Myocyte (in vitro differentiated cells): ENCODE measurements around the gene PTPN14. TPM values are rescaled to one million over a fixed set of nuclear protein-coding genes. Genes with fewer than 3 reads are reported as not detected.

ENCODE experiments used
- DNase-seq: peaks from one replicate; pipeline ENCODE4 v3.0.0-alpha.2; 2012; ENCODE audit warnings: low read depth
- total RNA-seq: library from RNA; depleted of rRNA; stranded (reverse); fragments of >200 nt; gene quantifications from 2 replicates; pipeline ENCODE4 v1.2.3, GENCODE V29; 2014

Gene PTPN14
- total RNA-seq, 1 donor from 2014 or later, result 17.8 TPM

DNA sequence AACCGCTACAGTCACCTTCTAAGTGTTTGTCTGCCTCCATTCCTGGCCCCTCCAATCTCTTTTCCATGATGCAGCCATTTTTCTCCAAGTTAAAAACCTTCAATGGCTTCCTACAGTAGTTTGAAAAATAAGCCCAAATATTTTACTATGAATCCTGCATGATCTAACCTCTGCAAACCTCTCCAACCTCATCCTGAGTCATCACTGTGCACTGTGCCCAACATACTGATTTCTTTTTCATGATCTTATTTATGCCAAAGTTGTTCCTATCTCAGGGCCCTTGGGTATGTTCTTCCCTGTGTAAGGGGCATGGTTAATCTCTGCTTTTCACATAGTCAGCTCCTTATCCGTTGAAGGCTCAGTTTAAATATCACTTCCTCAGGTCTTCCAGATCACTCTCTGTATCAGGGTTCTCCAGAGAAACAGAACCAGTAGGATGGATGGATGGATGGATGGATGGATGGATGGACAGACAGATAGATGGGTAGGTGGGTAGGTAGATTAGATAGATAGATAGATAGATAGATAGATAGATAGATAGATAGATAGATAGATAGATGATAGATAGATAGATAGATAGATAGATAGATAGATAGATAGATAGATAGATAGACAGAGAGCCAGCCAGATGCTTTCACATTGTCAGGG, 18.1 kb upstream of the PTPN14 start:
- peak; percentile 20 for DNase-seq

DNA sequence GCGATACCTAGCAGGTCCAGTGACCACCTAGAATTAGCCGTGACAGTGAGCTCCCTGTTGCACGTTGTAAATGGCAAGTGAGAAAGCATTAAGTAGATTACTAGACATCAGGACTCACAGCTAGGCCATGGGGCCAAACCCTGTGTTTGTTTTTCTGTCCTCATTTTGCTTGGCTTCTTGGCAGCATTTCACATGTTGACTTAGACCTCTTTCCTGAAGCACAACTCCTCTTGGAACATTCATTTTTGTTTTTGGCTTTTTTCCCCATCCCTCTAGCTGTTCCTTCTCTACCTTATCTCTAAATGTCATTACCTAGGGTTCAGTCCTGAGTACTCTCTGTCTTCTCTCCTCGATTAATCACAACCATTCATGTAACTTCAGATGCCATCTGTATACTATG, 16.9 kb upstream of the PTPN14 start:
- no peak for DNase-seq

DNA sequence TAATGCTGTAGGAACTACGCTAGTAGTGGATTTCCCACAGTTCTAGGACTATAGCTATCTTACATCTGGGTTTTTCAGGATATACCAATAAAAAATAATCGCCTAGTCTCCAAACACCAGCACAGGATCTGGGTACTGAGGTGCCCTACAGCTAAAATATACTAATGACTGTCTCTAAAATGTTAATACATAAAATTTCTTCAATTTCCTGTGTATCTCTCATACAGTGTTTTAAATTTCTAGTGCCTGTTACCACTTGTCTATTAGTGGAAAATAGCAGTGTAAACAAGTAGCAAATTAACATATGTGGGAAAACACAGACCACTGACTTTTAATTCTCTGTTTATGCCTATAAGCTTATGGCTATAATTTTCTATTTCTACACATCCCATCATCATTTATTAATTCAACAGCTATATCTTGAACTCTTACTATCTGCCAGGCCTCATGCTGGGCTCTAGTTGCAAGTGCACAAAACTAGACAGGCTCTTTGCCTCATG, 16.1 kb upstream of the PTPN14 start:
- no peak for DNase-seq

DNA sequence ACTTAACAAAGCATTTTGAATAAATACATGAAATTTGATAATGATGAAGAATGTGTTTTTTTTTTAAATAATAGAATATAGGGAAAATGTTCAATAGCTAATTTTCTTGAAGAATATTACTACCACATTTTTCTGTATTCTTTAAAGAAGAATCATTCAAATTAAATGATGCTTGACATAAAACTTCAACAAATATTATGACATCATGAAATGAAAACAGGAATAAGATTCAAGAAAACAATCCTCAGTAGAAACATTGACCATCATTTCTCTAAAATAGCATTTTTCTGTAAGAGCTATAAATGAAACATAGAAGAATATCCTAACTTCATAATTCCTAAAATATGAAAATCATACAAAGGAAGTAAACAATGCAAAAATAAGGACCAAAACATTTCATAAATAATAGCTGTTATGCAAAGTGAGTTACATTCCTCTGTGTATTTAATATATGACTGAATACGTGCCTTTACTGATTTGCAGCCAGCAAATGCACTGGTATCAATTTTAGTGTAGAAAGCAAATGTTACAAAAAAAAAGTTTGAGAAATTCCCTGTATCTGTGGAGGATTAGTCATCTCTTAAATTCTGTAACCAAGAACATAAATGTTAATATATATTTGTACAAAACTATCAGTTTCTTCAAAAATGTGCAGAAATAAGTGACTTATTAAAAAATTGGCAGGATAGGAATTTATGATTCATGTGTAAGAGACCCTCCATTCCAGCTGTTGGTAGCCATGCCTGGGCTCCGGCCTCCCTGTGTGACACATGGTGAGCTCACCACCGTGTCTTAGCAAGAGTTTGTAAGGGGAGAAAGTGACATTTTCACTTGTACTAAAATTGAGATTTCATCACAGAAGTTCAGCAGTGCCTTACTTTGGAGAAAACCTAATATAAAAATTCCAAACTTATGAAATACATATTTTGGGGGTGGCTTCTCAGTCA, 15.0 kb upstream of the PTPN14 start:
- DNase-seq, result peak; percentile 58

DNA sequence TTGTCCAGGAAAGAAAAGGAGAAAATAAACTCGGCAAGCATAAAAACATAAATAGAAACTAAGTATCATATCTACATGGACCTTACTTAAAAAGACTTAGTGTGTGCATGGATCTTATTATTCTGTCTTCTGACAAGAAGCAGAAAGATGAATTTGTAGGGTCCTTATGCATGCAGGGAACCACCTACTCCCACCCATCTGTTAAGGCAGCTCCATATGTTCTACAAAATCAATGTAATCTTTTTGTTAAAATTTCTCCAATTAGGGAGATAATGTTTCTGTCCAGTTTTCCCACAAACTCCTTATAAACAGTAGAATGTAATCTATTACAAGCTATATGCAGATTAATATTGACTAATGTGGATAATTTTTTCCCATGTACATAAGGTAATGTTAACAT, 13.9 kb upstream of the PTPN14 start:
- no peak for DNase-seq

DNA sequence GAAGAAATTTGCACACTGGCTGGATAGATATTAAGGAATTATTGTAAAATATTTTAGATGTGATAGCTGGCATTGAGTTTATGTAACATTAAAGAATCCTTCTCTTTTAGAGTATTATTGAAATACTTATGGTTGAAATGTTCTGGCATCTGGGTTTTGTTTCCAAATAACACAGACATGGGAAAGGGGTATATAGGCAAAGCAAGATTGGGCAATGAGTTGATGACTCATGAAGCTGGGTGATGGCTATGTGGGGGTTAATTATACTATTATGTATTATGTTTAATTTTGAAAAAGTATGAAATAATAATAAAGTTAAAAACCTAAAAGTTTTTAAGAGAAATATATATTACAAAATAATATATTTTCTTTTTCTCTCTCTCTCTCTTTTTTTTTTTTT, 12.5 kb upstream of the PTPN14 start:
- DNase-seq, result no peak

DNA sequence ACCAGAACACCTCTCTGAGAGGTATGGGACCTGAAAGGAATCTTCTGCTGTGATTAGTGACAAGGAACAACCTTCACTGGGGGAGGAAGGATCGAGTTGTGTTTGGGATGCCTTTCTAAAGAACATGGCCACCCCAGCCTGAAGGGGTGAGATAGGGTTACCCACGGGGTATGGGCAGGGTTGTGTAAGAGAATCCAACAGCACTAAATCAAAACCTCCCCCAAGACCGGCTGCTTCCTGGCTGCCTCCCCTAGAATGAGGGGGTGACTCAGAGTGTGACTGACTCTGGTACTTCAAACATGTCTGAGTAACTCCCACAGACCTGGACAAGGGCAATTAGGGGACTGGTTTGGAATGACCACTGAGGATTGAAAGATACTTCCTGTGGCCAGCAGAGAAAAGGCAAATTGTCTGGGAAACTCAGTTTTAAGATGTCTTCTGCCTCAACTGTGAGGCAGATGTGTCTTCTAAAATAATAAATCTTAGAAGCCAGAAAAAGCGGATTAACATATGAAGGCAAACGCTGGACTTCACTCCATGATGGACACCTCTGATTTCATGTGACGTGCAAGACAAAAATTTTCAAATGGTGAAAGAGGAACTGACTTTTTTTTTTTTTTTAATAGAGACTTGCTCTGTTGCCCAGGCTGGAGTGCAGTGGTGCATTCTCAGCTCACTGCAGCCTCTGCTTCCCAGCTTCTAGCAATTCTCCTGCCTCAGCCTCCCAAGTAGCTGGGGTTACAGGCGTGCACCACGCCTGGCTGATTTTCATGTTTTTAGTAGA, 6.7 kb upstream of the PTPN14 start:
- DNase-seq, result peak; percentile 75

DNA sequence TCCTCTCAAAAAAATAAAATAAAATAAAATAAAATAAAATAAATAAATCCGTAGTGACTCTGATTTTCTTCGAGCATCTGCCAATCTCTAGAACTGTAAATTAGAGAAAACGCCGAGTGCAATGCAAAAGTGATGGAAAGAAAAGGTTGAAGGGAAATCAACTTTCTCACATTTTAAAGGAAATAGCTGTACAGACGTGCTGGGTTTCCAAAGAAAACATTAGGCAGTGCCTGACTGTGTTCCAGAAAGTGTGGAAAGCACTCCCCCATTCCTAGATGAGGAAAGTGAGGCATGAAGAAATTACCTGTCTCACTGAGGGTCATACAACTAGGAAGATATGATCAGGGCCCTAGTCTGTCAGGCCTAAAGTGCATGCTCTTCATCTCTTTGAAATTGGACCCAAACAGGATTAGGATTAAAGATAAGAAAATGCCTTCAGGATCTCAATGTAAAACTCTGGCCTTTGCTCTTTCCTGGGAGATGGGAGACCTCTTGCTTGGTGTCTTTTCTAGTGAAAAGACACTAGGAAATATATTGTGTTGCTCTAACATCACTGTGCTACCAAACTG, 1.8 kb upstream of the PTPN14 start:
- no peak for DNase-seq

DNA sequence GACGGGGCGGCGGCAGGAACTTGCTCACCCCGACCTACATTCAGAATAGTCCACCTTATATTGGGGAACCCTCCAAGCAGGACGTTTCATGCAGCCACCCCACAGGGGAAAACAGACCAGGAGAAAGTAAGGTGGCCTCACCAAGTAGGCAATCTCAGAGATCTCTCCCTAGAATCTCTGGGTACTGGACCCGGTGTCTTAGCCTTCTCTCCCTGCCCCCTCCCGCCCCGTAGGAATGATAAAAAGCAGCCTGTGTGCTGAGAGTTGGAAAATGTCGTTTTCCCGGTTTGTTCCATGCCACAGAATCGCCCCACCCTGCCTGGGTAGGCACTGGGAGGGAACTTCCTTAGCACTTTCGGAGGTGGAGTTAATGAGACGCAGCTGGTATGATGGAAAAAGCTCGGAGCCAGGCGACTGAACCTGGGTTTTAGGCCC, 789 bp upstream of the PTPN14 start:
- DNase-seq, result peak; percentile 85

DNA sequence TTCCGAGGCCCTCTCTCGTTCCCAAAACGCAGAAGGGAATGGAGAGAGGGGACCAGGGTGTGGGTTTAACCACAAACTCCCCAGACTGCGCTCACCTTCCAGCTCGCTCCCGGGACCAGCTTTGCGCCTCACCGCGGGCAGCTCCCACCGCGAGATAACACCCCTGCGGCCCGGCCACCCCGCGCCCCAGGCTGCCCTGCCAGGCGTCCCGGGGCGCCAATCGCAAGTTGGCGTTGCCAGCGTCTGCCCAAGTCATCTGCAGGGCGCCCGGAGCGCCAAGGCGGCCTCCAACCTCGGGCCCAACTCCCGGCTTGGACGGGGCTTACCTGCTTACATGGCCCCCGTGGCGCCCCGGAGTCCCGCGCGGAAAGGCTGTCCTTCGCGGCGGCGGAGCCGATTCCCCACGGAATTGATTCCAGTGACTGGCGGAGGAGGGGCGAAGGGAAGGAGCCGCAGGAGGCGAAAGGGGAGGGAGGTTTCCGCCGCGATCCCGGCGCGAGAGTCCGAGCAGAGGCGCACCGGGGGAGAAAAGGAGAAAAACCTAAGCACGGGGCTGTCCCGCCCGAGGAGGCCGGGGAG, 456 bp downstream of the PTPN14 start:
- DNase-seq, result no peak

DNA sequence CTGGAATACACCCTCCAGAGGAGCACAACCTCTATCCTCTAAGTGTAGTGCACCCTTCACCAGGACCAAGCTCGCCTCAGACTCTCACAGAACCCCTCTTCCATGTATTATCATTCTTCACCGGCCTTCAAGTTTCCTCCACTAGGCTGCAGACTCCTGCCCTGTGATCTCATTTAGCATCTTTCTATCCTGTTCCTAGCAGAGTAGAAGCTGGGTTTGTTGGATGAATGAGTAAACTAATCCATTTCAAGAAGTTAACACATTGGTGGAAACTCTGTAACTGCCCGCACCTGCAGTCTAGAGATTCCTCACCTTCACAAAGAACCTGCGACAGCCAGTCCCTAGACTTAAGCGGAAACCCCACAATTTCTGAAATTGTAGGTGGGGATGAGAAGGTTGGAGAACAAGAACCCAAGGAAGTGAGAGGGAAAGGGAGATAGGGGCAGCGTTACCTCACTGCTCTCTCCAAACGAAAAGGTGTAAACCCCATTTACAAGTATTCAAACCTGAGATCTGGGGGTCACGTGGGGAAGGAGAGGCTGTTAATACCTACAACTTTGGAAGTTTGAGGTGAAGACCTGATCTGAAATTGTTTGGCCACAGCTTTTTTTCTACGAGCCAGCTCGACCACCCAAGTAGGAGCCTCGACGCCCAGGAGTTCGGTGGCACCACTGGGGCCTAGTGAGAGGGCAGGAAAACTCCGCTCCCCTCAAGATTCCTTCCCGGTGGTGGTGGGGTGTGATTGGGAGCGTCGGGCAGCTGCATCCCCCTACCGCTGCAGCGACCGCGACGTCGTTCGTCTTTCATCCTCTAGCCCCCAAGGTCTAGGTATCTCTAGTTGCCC, 1.2 kb downstream of the PTPN14 start:
- DNase-seq, result peak; percentile 45

DNA sequence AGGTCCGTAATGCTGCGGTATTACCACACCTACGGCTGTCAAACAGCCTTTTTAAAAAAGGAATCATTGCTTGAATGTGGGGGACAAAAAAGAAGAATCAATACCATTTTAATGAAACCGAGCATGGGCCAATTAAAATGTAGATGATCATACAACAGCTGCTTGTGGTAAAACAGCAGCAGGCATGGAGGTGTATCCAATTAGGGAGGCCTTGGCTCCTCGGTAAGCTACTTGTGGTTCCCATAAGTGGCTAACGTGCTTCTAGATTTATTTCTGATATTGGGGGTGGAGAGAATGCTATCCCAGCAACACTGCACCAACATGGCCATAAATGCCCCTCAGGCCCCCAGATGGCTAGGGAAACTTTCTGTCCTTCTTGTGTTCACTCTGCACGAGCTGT, 1.8 kb downstream of the PTPN14 start:
- DNase-seq, result peak; percentile 32

DNA sequence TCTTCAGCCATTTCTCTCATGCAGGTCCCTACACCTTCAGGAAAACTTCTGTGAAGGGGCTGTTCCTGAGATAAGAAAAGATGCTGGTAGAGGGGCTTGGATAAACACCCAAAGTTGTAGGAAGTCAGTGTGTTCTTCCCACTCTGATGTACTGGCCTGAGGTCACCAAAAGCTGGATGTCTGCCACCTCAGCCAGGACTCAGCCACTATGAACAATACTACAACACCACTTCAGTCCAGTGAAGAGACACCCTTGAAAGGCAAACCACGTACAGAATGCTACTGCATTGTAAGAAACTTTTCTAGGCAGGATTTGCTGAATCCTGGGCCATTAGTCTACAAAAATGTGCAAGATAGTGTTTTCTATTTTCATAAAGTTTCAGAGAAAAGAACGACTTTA, 2.4 kb downstream of the PTPN14 start:
- DNase-seq, result peak; percentile 67

DNA sequence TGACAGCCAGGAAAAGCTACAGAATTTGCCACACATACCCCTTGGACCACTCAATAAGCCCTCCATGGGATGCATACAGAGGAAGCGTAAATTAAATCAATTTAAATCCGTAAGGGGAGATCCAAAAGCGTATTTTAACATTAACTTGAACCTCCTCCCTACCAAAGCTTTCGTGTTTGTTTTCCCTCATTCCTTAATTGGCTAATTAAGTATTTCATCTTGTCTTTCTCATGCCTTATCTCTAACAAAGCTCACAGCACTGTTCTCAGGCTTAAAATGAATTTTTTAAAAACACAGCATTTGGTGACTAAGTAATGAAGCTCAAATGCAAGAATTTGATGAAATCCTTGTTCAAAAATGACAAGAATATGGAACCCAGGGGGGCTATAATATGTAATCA, 3.1 kb downstream of the PTPN14 start:
- no peak for DNase-seq

DNA sequence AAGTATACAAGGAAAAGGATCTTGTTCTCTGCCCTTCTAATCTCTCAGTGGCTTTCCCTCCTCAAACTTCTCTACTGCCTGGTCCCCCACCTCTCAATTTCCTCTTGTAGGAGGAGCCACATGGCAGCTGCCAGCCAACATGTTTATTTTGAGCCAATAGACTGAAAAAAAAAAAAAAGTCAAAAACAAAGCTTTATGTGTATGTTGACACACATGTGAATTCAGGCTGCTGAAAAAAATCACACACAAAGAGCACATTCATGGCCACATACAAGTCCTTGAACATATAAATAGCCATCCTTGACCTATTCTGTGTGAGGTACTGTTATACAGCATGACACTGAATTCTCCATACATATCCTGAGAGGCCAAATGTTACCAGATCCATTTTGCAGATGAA, 3.7 kb downstream of the PTPN14 start:
- DNase-seq, result no peak

DNA sequence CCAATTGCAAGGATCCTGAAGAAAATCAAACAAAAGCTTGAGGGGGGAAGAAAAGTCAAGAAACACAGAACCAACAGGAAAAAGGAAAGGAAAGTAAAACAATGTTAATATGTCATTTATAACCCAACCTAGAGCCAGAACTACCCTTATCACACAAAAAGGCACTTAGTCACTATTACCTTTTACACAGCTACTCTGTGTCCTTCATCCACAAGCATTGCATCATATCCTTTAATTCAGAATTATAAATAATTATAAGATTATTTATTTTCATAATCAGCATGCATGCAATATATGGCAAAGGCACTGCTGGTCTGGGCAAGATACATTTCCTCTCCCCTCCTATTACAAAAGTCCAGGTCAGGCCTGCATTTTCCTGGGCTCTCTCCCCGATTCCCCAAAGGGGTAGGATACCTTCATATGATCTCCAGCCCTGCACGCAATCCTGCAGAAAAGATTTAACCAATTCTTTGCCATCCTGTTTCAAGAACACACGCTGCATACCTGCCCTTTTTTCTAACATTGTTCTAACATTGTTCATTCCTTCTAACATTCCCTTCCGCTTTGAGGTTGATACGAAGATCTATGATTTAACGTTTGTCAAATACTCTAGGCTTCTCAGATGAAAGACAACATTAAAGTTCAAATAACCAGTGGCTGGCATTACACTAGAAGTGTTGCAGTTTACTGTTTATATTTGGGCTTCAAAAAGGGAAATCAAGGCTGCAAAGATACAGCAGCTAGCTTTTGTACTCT, 4.3 kb downstream of the PTPN14 start:
- no peak for DNase-seq

DNA sequence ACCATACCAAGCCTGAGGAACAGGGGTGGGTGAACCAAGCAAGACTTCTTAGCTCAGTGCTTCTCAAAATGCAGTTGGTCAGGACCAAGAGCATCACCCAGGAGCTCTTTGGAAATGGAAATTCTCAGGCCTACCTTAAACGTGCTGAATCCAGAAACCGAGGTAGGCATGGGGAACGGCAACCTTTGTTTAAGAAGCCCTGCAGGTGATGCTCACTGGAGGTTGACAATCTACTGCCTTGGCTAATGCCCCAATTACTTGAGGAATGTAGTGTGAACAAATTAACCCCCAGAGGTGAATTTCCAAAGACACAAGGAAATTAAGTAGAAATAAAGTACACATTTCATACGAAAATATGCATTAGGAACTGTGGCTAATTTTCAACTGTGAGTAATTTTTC, 5.3 kb downstream of the PTPN14 start:
- no peak for DNase-seq

DNA sequence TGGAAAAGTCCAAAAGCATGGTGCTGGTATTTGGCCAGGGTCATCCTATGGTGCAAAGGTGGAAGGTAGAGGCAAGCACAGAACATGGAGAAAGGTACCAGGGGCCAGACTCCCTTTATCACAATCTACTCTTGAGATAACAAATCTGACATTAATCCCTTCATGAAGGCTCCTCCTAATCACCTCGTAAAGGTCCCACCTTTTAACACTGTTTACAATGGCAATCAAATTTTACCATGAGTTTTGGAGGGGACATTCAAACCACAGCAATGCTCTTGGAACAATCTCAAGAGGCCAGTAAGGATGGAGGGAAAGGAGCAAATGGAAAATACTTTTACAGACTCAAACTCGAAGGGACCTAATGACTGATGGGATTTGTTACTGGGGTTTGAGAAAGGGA, 6.1 kb downstream of the PTPN14 start:
- DNase-seq, result no peak

DNA sequence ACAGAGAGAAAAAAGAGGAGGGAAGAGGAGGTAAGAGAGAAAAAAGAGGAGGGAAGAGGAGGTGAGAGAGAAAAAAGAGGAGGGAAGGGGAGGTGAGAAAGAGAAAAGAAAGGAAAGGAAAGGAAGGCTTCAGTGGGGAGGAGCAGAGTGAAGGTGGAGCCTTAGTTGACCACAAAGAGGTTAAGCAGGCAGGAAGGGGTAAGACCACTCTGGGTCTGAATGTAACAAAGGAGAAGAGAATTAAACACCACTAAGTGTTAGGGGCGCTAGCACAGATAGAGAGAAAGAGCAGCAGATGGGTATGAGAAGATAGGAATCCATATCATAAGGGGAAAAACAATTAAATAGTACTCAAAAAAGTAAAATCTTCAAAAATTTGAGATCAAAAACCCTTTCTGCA, 6.6 kb downstream of the PTPN14 start:
- no peak for DNase-seq
